Brain microvascular endothelial cell (primary cell): ENCODE measurements around the gene OR2V2.

ENCODE experiments used
- DNase-seq: peaks from one replicate; pipeline ENCODE4 v3.0.0-alpha.2; 2020
- H3K27ac ChIP-seq: fragments of 250-450 bp; sonication (Bioruptor Pico); 2 replicates; pipeline ENCODE4 v1.5.1; 2020; ENCODE audit warnings: mild to moderate bottlenecking, moderate library complexity
- H3K27me3 ChIP-seq: fragments of 250-450 bp; sonication (Bioruptor Pico); replicated peaks from 2 replicates; pipeline ENCODE4 v1.5.1; 2020; ENCODE audit warnings: mild to moderate bottlenecking
- H3K36me3 ChIP-seq: fragments of 250-450 bp; sonication (Bioruptor Pico); replicated peaks from 2 replicates; pipeline ENCODE4 v1.5.1; 2020; ENCODE audit warnings: mild to moderate bottlenecking
- H3K4me3 ChIP-seq: 2 replicates; pipeline ENCODE4 v1.5.1; 2011; ENCODE audit warnings: low read depth, mild to moderate bottlenecking, control low read depth, low read length, moderate library complexity
- in situ Hi-C: cut with HindIII; loops from 2 replicates; pipeline ENCODE4 v1.10.0; 2017; ENCODE audit warnings: low sequenced_read_pairs, low pct_ligation_motif_present
- TF ChIP-seq, protein P1 (sequence below): IDR thresholded peaks from 2 replicates; pipeline ENCODE4 v1.5.1; 2011; ENCODE audit warnings: low read depth, mild to moderate bottlenecking, moderate library complexity, low read length, control low read depth, inconsistent platforms; ENCODE audit errors: missing control alignments

The OR2V2 gene

DNA sequence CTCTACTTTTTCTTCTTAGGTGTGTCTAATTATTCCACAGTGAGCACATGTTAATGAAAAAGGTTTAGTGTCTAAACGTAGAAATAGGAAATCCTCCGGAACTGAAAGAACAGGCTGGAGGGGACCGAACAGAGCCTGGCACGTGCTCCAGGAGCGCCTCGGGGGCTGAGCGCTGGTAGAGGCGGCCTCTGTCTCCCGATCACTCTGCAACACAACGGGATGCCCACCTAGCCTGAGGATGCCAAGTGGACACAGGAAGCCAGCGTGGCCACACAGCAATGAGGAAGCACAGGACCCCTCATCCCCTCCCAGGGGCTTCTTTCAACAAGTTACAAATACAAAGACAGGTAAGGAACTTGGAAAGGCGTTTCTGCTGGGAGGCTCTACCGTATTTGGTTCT is 38.2 kb downstream of the OR2V2 start:
- no peak for DNase-seq
- Histone ChIP-seq H3K27ac (no peak overlapping the region), H3K36me3 (no peaks in the 10 kb centered on the region), H3K27me3 (no peaks in the 10 kb centered on the region), H3K4me3 (no peak overlapping the region)
- in situ Hi-C loops: no loop called here
- TF ChIP-seq, protein P1, sequence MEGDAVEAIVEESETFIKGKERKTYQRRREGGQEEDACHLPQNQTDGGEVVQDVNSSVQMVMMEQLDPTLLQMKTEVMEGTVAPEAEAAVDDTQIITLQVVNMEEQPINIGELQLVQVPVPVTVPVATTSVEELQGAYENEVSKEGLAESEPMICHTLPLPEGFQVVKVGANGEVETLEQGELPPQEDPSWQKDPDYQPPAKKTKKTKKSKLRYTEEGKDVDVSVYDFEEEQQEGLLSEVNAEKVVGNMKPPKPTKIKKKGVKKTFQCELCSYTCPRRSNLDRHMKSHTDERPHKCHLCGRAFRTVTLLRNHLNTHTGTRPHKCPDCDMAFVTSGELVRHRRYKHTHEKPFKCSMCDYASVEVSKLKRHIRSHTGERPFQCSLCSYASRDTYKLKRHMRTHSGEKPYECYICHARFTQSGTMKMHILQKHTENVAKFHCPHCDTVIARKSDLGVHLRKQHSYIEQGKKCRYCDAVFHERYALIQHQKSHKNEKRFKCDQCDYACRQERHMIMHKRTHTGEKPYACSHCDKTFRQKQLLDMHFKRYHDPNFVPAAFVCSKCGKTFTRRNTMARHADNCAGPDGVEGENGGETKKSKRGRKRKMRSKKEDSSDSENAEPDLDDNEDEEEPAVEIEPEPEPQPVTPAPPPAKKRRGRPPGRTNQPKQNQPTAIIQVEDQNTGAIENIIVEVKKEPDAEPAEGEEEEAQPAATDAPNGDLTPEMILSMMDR: no peak

DNA sequence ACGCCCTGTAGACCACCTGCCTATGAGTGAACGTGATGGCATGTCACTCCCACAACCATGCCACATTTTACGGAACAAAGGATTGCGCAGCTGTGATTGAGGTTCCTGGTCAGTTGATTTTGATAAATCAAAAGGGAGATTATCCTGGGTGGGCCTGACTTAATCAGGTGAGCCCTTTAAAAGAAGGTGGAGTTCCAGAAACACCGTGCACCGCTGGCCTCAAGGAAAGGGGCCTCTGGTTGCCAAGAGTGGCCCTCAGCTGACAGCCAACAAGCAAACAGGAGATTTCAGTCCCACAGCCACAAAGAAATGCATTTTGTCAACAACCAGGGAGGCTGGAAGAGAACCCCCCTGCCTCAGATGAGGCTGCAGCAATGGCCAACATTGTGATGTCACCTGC is 38.6 kb downstream of the OR2V2 start:
- H3K27ac ChIP-seq: no peak overlapping the region
- no peaks in the 10 kb centered on the region for H3K27me3 ChIP-seq
- in situ Hi-C loops: no loop called here
- no peak overlapping the region for H3K4me3 ChIP-seq
- TF ChIP-seq, protein P1: no peak
- H3K36me3 ChIP-seq: no peaks in the 10 kb centered on the region
- no peak for DNase-seq

DNA sequence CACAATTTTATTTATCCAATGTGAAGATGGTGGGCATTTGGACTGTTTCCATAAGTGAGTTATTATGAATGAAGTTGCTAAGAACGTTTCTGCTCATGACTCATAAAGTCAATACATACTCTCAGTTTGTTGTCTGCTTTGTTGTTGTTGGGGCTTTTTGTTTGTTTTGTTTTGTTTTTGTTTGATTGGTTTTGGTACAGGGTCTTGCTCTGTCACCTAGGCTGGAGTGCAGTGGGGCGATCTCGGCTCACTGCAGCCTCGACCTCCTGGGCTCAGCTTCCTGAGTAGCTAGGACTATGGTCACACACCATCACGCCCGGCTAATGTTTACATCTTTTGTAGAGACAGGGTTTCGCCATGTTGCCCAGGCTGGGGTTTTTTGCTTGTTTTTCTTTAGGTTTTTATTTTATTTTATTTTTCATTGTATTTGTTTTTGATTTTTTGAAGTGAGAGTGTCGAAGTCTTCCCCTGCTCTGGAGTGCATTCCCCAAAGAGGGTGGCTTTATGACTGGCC is 39.7 kb downstream of the OR2V2 start:
- no peak for DNase-seq
- no peaks in the 10 kb centered on the region for H3K36me3 ChIP-seq
- no peaks in the 10 kb centered on the region for H3K27me3 ChIP-seq
- in situ Hi-C loops: no loop called here
- peak overlapping the region; percentile 39 for H3K27ac ChIP-seq
- TF ChIP-seq, protein P1: no peak
- H3K4me3 ChIP-seq: peak overlapping the region; percentile 51

DNA sequence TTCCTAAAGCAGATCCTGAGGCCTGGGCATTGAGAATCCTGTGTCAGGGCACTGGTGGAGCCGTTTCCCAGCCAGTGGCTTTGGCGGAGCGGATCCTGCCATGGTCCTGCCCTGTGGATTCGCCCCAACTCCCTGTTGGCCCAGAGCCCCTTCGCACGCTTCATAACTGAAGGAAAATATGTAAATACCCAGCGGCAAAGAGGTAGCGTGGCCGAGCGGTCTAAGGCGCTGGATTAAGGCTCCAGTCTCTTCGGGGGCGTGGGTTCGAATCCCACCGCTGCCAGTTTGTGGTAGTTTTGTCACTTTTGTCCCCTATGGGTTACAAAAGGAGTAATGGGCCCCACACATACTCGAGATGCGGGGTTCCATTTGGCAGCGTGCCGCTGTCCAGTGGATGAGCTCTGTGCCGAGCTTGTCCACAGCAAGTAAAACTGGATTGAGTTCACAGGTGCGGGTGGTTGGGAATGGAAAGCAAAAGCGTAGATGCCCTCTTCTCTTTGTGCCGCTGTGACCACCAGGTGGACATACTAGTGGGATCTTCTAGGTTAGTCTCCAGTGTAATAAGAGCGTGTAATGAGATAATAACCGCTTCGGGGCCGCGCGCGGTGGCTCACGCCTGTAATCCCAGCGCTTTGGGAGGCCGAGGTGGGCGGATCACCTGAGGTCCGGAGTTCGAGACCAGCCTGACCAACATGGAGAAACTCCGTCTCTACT is 40.3 kb downstream of the OR2V2 start:
- DNase-seq: peak; percentile 83
- in situ Hi-C loops: no loop called here
- peak overlapping the region; percentile 51 for H3K4me3 ChIP-seq
- TF ChIP-seq, protein P1: peak; percentile 57
- no peaks in the 10 kb centered on the region for H3K27me3 ChIP-seq
- no peaks in the 10 kb centered on the region for H3K36me3 ChIP-seq
- H3K27ac ChIP-seq: peak overlapping the region; percentile 39

DNA sequence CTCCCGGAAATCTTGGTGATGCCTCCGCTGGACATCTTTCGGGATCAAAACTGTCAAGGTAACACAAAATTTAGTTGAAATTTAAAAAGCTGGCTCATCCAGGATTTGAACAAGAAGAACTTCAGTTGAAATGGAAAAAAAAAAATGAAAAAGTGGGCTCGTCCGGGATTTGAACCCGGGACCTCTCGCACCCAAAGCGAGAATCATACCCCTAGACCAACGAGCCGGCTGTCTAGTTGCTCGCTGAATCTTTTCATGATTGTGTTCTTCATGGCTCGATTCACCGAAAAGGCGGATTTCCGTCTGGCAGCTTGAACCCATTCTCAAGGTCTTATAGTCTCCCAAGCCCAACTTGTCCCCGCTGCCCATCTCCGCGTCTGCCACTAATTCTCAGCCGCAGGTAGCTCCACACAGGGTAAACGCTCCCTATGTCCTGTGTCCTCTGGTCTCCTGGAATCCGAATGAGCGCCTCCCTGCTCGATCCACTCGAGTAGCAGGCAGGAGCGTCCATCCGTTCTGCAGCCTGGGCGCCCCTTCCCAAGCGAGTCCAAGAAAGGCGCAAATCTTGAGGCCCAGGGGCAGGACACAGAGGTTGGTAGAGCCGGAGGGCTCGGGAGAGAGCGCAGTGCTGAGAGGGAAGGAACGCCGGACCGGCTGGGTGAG is 41.4 kb downstream of the OR2V2 start:
- TF ChIP-seq, protein P1: peak; percentile 22
- peak; percentile 71 for DNase-seq
- no peaks in the 10 kb centered on the region for H3K27me3 ChIP-seq
- no peaks in the 10 kb centered on the region for H3K36me3 ChIP-seq
- H3K4me3 ChIP-seq: peak overlapping the region; percentile 86
- in situ Hi-C loops: no loop called here
- H3K27ac ChIP-seq: peak overlapping the region; percentile 76
